ENCODE measurements around the gene RALGAPA1.

GRCh38 chr14:35637851-35638250, 171.2 kb downstream of the RALGAPA1 start:
- TF ChIP-seq PRDM4 (CRISPR knock-in tag; IDR thresholded peaks at IDR 0.05; ENCODE audit: borderline replicate concordance) (no peak), ZNF878 (CRISPR knock-in tag; IDR thresholded peaks at IDR 0.05) (no peak), ASH2L (IDR thresholded peaks at IDR 0.05; ENCODE audit: insufficient read length, low read depth, low read length) (no peak), MAZ (IDR thresholded peaks at IDR 0.05; ENCODE audit: borderline replicate concordance, low read depth, low read length) (no peak), MAZ (CRISPR knock-in tag; IDR thresholded peaks at IDR 0.05; ENCODE audit: low read depth) (no peak), ELF1 (CRISPR knock-in tag; IDR thresholded peaks at IDR 0.05) (no peak), CTCF (CRISPR knock-in tag; IDR thresholded peaks at IDR 0.05) (no peak), KDM5B (CRISPR knock-in tag; IDR thresholded peaks at IDR 0.05; ENCODE audit: borderline replicate concordance) (no peak), POLR2AphosphoS2 (IDR thresholded peaks at IDR 0.05; ENCODE audit: low read depth, low read length) (no peak), SMAD1 (CRISPR knock-in tag; IDR thresholded peaks at IDR 0.05; ENCODE audit: borderline replicate concordance, low read depth) (no peak), REST (IDR thresholded peaks at IDR 0.05; ENCODE audit: borderline replicate concordance in 1 of 2, low read depth in 1 of 2, low read length in 2 of 2) (no peak), BRF2 (CRISPR knock-in tag; IDR thresholded peaks at IDR 0.05) (no peak)
